HepG2 (cell line): ENCODE data around the gene KLC3. TPM values are rescaled to one million over a fixed set of nuclear protein-coding genes. Genes with fewer than 3 reads are reported as not detected.
A peak's percentile ranks its signal among the peaks of the same experiment; 100 is the strongest.
"Not testable (repeated sequence)": the region's sequence is repeated elsewhere in the genome, so short reads cannot be mapped to it uniquely, and the experiment has no call there.

Source experiments
- ATAC-seq: fragments of 200-7000 bp; cut with Tn5 transposase; 3 replicates; pipeline ENCODE4 v1.9.1; 2020; ENCODE audit warnings: mild to moderate bottlenecking, moderate library complexity
- BruUV-seq: library from RNA; stranded (reverse); fragments of 400-500 nt; replicated peaks from 2 replicates; lab custom pipeline; 2021; lab: Mats Ljungman, UMichigan
- CTCF ChIA-PET: fragments of 300-600 bp; formaldehyde crosslinking; extraction: SDS; loops from one replicate; lab custom pipeline; 2021; ENCODE audit warnings: low total read pairs, inconsistent platforms, low intra/inter-chr PET ratio; lab: Yijun Ruan, JAX
- POLR2A ChIA-PET: fragments of 350-600 bp; sonication (Branson Sonifier 250); formaldehyde crosslinking; loops from one replicate; lab custom pipeline; 2020; ENCODE audit warnings: antibody characterized with exemption, inconsistent platforms; lab: Yijun Ruan, JAX
- DNase-seq: peaks from one replicate; pipeline ENCODE4 v3.0.0-alpha.2; 2015; ENCODE audit warnings: low spot score
- FAIRE-seq: peaks from 3 replicates; lab custom pipeline; 2011; peaks lifted over from hg19 to GRCh38; lab: Jason Lieb, UNC
- H2AFZ ChIP-seq: one replicate; pipeline ENCODE4 v1.6.1; 2011; ENCODE audit warnings: low read length, inconsistent platforms
- H3K27ac ChIP-seq: fragments of 300-600 bp; 3 replicates; pipeline ENCODE4 v1.8.0; 2011; ENCODE audit warnings: mixed run types, mild to moderate bottlenecking, mixed read lengths, low read length, inconsistent platforms; ENCODE audit not compliant: insufficient read depth; ENCODE audit errors: extremely low read length
- H3K27me3 ChIP-seq, 2 experiments: fragments of 200-600 bp in 1 of 2; 2 replicates in 1 of 2; 3 replicates in 1 of 2; pipeline versions ENCODE4 v1.6.0 to v1.8.0; 2011; ENCODE audit warnings: low read length in 2 of 2, mild to moderate bottlenecking in 2 of 2, moderate library complexity in 2 of 2, inconsistent platforms in 1 of 2; ENCODE audit not compliant: insufficient read depth in 2 of 2, control insufficient read depth in 1 of 2
- H3K36me3 ChIP-seq, 2 experiments: fragments of 200-600 bp in 1 of 2; replicated peaks in 1 of 2; 2 replicates in 1 of 2; 3 replicates in 1 of 2; pipeline versions ENCODE4 v1.5.1 to v1.8.0; 2011; ENCODE audit warnings: low read length in 2 of 2, inconsistent platforms in 1 of 2; ENCODE audit not compliant: insufficient read depth in 2 of 2, control insufficient read depth in 1 of 2
- H3K4me1 ChIP-seq: 2 replicates; pipeline ENCODE4 v1.5.1; 2012; ENCODE audit warnings: low read length, inconsistent platforms; ENCODE audit not compliant: insufficient read depth
- H3K4me2 ChIP-seq: 2 replicates; pipeline ENCODE4 v1.6.0; 2011; ENCODE audit warnings: low read depth, low read length, inconsistent platforms
- H3K4me3 ChIP-seq, 3 experiments: fragments of 200-600 bp in 1 of 3; sonication (generic), shearing (Covaris generic) in 1 of 3; replicated peaks in 1 of 3; 2 replicates each; pipeline ENCODE4 v1.5.1; 2011 to 2016; ENCODE audit warnings: low read length in 3 of 3, inconsistent platforms in 2 of 3, low read depth in 2 of 3, mild to moderate bottlenecking in 2 of 3, control low read depth in 1 of 3, mixed read lengths in 1 of 3; ENCODE audit not compliant: insufficient read depth in 1 of 3
- H3K79me2 ChIP-seq: one replicate; pipeline ENCODE4 v1.6.1; 2011; ENCODE audit warnings: low read length, inconsistent platforms; ENCODE audit not compliant: insufficient read depth
- H3K9ac ChIP-seq: 2 replicates; pipeline ENCODE4 v1.6.0; 2011; ENCODE audit warnings: mild to moderate bottlenecking, low read depth, low read length, inconsistent platforms; ENCODE audit not compliant: insufficient read depth
- H3K9me3 ChIP-seq: 2 replicates; pipeline ENCODE4 v1.5.1; 2012; ENCODE audit warnings: mild to moderate bottlenecking, low read length
- H4K20me1 ChIP-seq: 2 replicates; pipeline ENCODE4 v1.6.0; 2011; ENCODE audit warnings: inconsistent platforms, mild to moderate bottlenecking, low read length, moderate library complexity; ENCODE audit not compliant: insufficient read depth
- ESRRA ChIP-seq: sonication (generic); formaldehyde crosslinking; IDR thresholded peaks from 2 replicates; pipeline ENCODE4 v1.5.1; 2020; ENCODE audit warnings: mild to moderate bottlenecking, low read depth, missing genetic modification reagents
- GATAD2A ChIP-seq: IDR thresholded peaks from 2 replicates; pipeline ENCODE4 v1.6.1; 2016
- HOXA3 ChIP-seq: sonication (generic); formaldehyde crosslinking; IDR thresholded peaks from 2 replicates; pipeline ENCODE4 v1.5.0; 2020; ENCODE audit warnings: missing genetic modification reagents
- KDM5A ChIP-seq: fragments of 200-600 bp; sonication (generic); IDR thresholded peaks from 2 replicates; pipeline ENCODE4 v1.7.0; 2018; ENCODE audit warnings: antibody characterized with exemption, mild to moderate bottlenecking, low read length, borderline replicate concordance
- MBD4 ChIP-seq: IDR thresholded peaks from 2 replicates; pipeline ENCODE4 v1.6.1; 2012; ENCODE audit warnings: low read length, inconsistent platforms, borderline replicate concordance
- MIER2 ChIP-seq: IDR thresholded peaks from 2 replicates; pipeline ENCODE4 v1.6.1; 2016; ENCODE audit warnings: missing biosample characterization, missing genetic modification reagents
- THAP11 ChIP-seq: IDR thresholded peaks from 2 replicates; pipeline ENCODE4 v1.6.1; 2016; ENCODE audit warnings: missing biosample characterization, missing genetic modification reagents
- ZBTB7B ChIP-seq: sonication (generic); formaldehyde crosslinking; IDR thresholded peaks from 2 replicates; pipeline ENCODE4 v1.4.0; 2020; ENCODE audit warnings: missing genetic modification reagents
- ZNF121 ChIP-seq: sonication (generic); formaldehyde crosslinking; IDR thresholded peaks from 2 replicates; pipeline ENCODE4 v1.5.0; 2020; ENCODE audit warnings: mild to moderate bottlenecking, missing genetic modification reagents
- ZNF124 ChIP-seq: sonication (generic); formaldehyde crosslinking; IDR thresholded peaks from 2 replicates; pipeline ENCODE4 v1.4.0; 2020; ENCODE audit warnings: missing genetic modification reagents
- ZNF687 ChIP-seq: sonication (generic); formaldehyde crosslinking; IDR thresholded peaks from 2 replicates; pipeline ENCODE4 v1.5.1; 2020; ENCODE audit warnings: mild to moderate bottlenecking, missing genetic modification reagents, moderate library complexity
- WGBS: methylation state at CpG from one replicate; pipeline ENCODE4 v1.1.6; 2017; ENCODE audit warnings: low lambda C conversion rate; 5-methylcytosine and 5-hydroxymethylcytosine counted together
- in situ Hi-C: cut with HindIII; loops from 2 replicates; pipeline ENCODE4 v1.10.0; 2017; ENCODE audit warnings: low pct_unique_long_range_greater_than_20kb; ENCODE audit not compliant: extremely low pct_ligation_motif_present
- intact Hi-C: fragments of 100-400 bp; cut with micrococcal nuclease; formaldehyde crosslinking; loops from one replicate; pipeline ENCODE4 v1.10.0; 2022; ENCODE audit not compliant: unreplicated experiment
- polyA plus RNA-seq, 8 experiments: library from polyadenylated mRNA; depleted of rRNA in 3 of 8; stranded (reverse) in 7 of 8; unstranded in 1 of 8; fragments of >200 nt; fragmentation: Illumina TruSeq in 4 of 8; extraction: Trizol in 4 of 8; gene quantifications; 2 replicates each; pipeline versions ENCODE4 v1.2.1 to v1.2.3, GENCODE V29; 2011 to 2016; ENCODE audit warnings: low read depth in 4 of 8, missing spikeins in 1 of 8, mixed read lengths in 1 of 8; ENCODE audit not compliant: insufficient read depth in 1 of 8
- total RNA-seq, 5 experiments: library from RNA; depleted of rRNA; stranded (reverse); fragments of >200 nt; fragmentation: Illumina TruSeq; extraction: Trizol; gene quantifications; 2 replicates each; pipeline ENCODE4 v1.2.3, GENCODE V29; 2016; ENCODE audit warnings: low read depth in 1 of 5
- TF ChIP-seq, protein P1 (sequence below): sonication (generic); formaldehyde crosslinking; IDR thresholded peaks from 2 replicates; pipeline ENCODE4 v1.4.0; 2020; ENCODE audit warnings: mild to moderate bottlenecking, missing genetic modification reagents

Gene KLC3
- total and polyA plus RNA-seq, 2 of the 13 experiments (the other 11 are each of a cell fraction or from before 2014, with no cell fraction given): 0.13 TPM; not detected in 1

DNA sequence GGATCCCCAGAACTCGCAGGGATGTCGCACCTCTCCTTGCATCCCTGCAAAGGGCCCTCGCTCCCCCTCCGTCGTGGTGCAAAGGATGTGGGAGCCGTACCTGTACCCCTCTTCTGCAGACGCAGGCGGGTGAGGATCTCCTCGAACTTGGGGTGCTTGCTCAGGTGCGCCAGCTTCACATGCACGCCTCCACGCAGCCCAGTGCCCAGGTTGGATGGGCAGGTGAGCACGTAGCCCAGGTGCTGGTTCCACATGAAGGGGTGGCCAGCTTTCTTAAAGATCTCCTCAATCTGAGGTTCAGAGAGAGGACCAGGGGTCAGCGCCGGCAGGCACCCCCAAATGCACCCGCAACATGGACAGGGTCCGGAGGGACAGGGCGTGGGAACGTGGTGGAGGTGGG is 33.2 kb upstream of the KLC3 start (continued):
- TF ChIP-seq, protein P1, sequence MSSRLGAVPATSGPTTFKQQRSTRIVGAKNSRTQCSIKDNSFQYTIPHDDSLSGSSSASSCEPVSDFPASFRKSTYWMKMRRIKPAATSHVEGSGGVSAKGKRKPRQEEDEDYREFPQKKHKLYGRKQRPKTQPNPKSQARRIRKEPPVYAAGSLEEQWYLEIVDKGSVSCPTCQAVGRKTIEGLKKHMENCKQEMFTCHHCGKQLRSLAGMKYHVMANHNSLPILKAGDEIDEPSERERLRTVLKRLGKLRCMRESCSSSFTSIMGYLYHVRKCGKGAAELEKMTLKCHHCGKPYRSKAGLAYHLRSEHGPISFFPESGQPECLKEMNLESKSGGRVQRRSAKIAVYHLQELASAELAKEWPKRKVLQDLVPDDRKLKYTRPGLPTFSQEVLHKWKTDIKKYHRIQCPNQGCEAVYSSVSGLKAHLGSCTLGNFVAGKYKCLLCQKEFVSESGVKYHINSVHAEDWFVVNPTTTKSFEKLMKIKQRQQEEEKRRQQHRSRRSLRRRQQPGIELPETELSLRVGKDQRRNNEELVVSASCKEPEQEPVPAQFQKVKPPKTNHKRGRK (CRISPR knock-in tag): no peak

- 87% methylated on average over 8 of the region's 8 CpGs for WGBS
- H3K4me3 ChIP-seq, in situ Hi-C loops, H3K4me2 ChIP-seq, H2AFZ ChIP-seq, H4K20me1 ChIP-seq, H3K79me2 ChIP-seq, FAIRE-seq, ATAC-seq, H3K36me3 ChIP-seq, DNase-seq, CTCF ChIA-PET, H3K9me3 ChIP-seq, H3K27ac ChIP-seq, H3K9ac ChIP-seq, BruUV-seq, intact Hi-C loops: not testable (repeated sequence)
- peak; percentile 25; the same call in 1 of the 2 replicates for TF ChIP-seq ZNF121 (CRISPR knock-in tag)
- Histone ChIP-seq H3K4me1 (peaks cover 31% of the 10 kb centered on the region), H3K27me3 (peaks cover 0 to 19% of the 10 kb centered on the region in 2 experiments; a peak in 1 of 5 replicates)
- POLR2A ChIA-PET: interaction anchor here (0.7 kb wide), 1 partner anchor 215 kb away, joined by 3 read pairs; no protein-coding TSS in a partner anchor
Observed at GRCh38 chr19:45309322-45309721, 31.2 kb upstream of the KLC3 start.

DNA sequence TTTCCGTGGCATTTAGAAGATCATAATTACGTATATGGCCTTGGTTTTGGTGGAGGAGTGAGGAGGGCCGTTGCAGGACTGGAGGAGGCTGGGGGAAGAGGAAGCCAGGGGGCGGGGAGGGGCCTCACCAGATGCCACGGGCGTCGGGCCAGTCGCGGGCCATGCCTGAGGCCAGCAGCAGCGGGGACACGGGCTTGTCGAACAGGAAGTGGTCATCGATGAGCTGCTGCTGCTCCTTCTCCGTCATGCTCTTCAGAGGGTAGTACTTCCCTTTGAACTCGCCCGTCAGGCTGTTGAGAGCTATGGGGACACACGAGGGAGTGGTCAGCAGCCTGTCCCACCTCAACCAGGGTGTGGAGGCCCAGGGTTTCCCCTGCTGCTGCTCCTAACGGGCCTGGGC is 28.9 kb upstream of the KLC3 start:
- no peak for FAIRE-seq
- peak; percentile 86 for TF ChIP-seq HOXA3 (CRISPR knock-in tag)
- no peak for TF ChIP-seq MIER2 (CRISPR knock-in tag)
- no peak for TF ChIP-seq ZNF124
- TF ChIP-seq THAP11 (CRISPR knock-in tag): peak; percentile 44; the same call in 1 of the 2 replicates
- no peak for TF ChIP-seq ESRRA (CRISPR knock-in tag)
- peak; percentile 27; the same call in 1 of the 2 replicates for TF ChIP-seq GATAD2A
- no peak for TF ChIP-seq KDM5A
- TF ChIP-seq ZNF687 (CRISPR knock-in tag): peak; percentile 80
- TF ChIP-seq MBD4: no peak
- peak; percentile 30; the same call in 1 of the 2 replicates for TF ChIP-seq ZBTB7B

More for the DNA sequence above, 28.9 kb upstream of the KLC3 start:
- Histone ChIP-seq H3K4me1 (peaks cover 10% of the 10 kb centered on the region), H3K36me3 (no peaks in the 10 kb centered on the region), H3K9me3 (no peaks in the 10 kb centered on the region), H3K79me2 (no peaks in the 10 kb centered on the region), H3K27me3 (peaks cover 3 to 34% of the 10 kb centered on the region in 2 experiments; a peak in 4 of 5 replicates), H4K20me1 (no peaks in the 10 kb centered on the region), H3K4me3 (peak overlapping the region in 2 of 3 experiments; percentile 12 to 63; a peak in 2 of 6 replicates), H3K9ac (peak overlapping the region; percentile 34; the same call in 1 of the 2 replicates), H3K4me2 (peak overlapping the region; percentile 74), H3K27ac (no peak overlapping the region), H2AFZ (peak overlapping the region; percentile 20)
- in situ Hi-C loops (no loop called here), intact Hi-C loops (no loop called here)
- ChIA-PET POLR2A (no interaction called here), CTCF (no interaction called here)
- DNase-seq (peak; percentile 28), ATAC-seq (peak; percentile 42)
- 23% methylated on average over 13 of the region's 18 CpGs for WGBS
- no TSS peak for BruUV-seq
